ENCODE measurements around the gene NCEH1.

GRCh38 chr3:172717493-172718088 lies 6.7 kb upstream of the NCEH1 start:
- TF ChIP-seq CTCF (IDR thresholded peaks at IDR 0.05; ENCODE audit: low read depth, low read length, poor library complexity, severe bottlenecking) (no peak), EZH2phosphoT487 (IDR thresholded peaks at IDR 0.05; ENCODE audit: borderline replicate concordance, low read length) (no peak)

All from DOHH2 (cell line).